IMR-90 (cell line): Measurements from ENCODE around the gene DYNLL2. TPM values are rescaled to one million over a fixed set of nuclear protein-coding genes. Genes with fewer than 3 reads are reported as not detected.

ENCODE experiments used
- ATAC-seq: fragments of 200-7000 bp; cut with Tn5 transposase; 2 replicates; pipeline ENCODE4 v1.9.1; 2020; ENCODE audit warnings: low read depth, mild to moderate bottlenecking, moderate library complexity
- BruUV-seq: library from RNA; stranded (reverse); fragments of 400-500 nt; replicated peaks from 2 replicates; lab custom pipeline; 2021; lab: Mats Ljungman, UMichigan
- CTCF ChIA-PET: fragments of 300-600 bp; formaldehyde crosslinking; extraction: SDS; loops from one replicate; lab custom pipeline; 2021; ENCODE audit warnings: antibody characterized with exemption; lab: Yijun Ruan, JAX
- POLR2A ChIA-PET: fragments of 300-600 bp; sonication (Branson Sonifier 250); formaldehyde crosslinking; loops from one replicate; lab custom pipeline; 2022; ENCODE audit warnings: antibody characterized with exemption; ENCODE audit not compliant: unreplicated experiment; lab: Charles Lee
- DNase-seq: peaks from one replicate; pipeline ENCODE4 v3.0.0; 2013
- H2AFZ ChIP-seq: replicated peaks from 2 replicates; pipeline ENCODE3; 2013; ENCODE audit warnings: low read length, mild to moderate bottlenecking; ENCODE audit not compliant: poor library complexity
- H2AK5ac ChIP-seq: 2 replicates; pipeline ENCODE4 v1.6.1; 2013; ENCODE audit warnings: low read depth, low read length, inconsistent platforms
- H2AK9ac ChIP-seq: replicated peaks from 2 replicates; pipeline ENCODE3; 2013; ENCODE audit warnings: mild to moderate bottlenecking, low read depth, low read length, moderate library complexity; ENCODE audit not compliant: poor library complexity
- H2BK120ac ChIP-seq: 2 replicates; pipeline ENCODE4 v1.6.1; 2013; ENCODE audit warnings: low read depth, low read length, inconsistent platforms
- H2BK15ac ChIP-seq: 3 replicates; pipeline ENCODE4 v1.6.1; 2013; ENCODE audit warnings: low read depth, low read length, inconsistent platforms
- H2BK20ac ChIP-seq: 2 replicates; pipeline ENCODE4 v1.6.1; 2013; ENCODE audit warnings: low read depth, mild to moderate bottlenecking, inconsistent platforms, low read length, moderate library complexity
- H2BK5ac ChIP-seq: 2 replicates; pipeline ENCODE4 v1.6.1; 2013; ENCODE audit warnings: mild to moderate bottlenecking, low read depth, low read length, inconsistent platforms; ENCODE audit not compliant: poor library complexity, severe bottlenecking
- H3K14ac ChIP-seq: replicated peaks from 2 replicates; pipeline ENCODE4 v1.6.1; 2013; ENCODE audit warnings: low read depth, low read length, inconsistent platforms
- H3K18ac ChIP-seq: 2 replicates; pipeline ENCODE4 v1.6.1; 2013; ENCODE audit warnings: low read depth, low read length, control low read depth
- H3K23ac ChIP-seq: 2 replicates; pipeline ENCODE4 v1.6.1; 2013; ENCODE audit warnings: low read depth, low read length, inconsistent platforms
- H3K27ac ChIP-seq: 2 replicates; pipeline ENCODE4 v1.5.1; 2013; ENCODE audit warnings: mild to moderate bottlenecking, control low read depth, low read length; ENCODE audit not compliant: insufficient read depth
- H3K27me3 ChIP-seq: 2 replicates; pipeline ENCODE4 v1.6.1; 2013; ENCODE audit warnings: low read length; ENCODE audit not compliant: control insufficient read depth, insufficient read depth
- H3K36me3 ChIP-seq: 2 replicates; pipeline ENCODE4 v1.6.1; 2013; ENCODE audit warnings: low read length, mixed read lengths; ENCODE audit not compliant: control insufficient read depth, insufficient read depth
- H3K4ac ChIP-seq: 2 replicates; pipeline ENCODE4 v1.6.1; 2013; ENCODE audit warnings: low read depth, low read length, inconsistent platforms
- H3K4me1 ChIP-seq: 2 replicates; pipeline ENCODE4 v1.6.1; 2013; ENCODE audit warnings: low read length, mixed read lengths; ENCODE audit not compliant: control insufficient read depth, insufficient read depth
- H3K4me2 ChIP-seq: 2 replicates; pipeline ENCODE4 v1.6.1; 2013; ENCODE audit warnings: low read depth, mild to moderate bottlenecking, control low read depth, low read length, moderate library complexity
- H3K4me3 ChIP-seq: 2 replicates; pipeline ENCODE4 v1.5.1; 2013; ENCODE audit warnings: low read depth, mild to moderate bottlenecking, control low read depth, low read length, moderate library complexity; ENCODE audit not compliant: insufficient read depth
- H3K56ac ChIP-seq: 2 replicates; pipeline ENCODE4 v1.6.1; 2013; ENCODE audit warnings: low read length, inconsistent platforms; ENCODE audit not compliant: insufficient read depth; ENCODE audit errors: extremely low read depth
- H3K79me1 ChIP-seq, 2 experiments: 2 replicates each; pipeline ENCODE4 v1.6.1; 2013; ENCODE audit warnings: low read length in 2 of 2, inconsistent platforms in 1 of 2, low read depth in 1 of 2
- H3K9ac ChIP-seq: 2 replicates; pipeline ENCODE4 v1.6.1; 2013; ENCODE audit warnings: low read depth, low read length, control low read depth
- H3K9me1 ChIP-seq: 2 replicates; pipeline ENCODE4 v1.6.1; 2013; ENCODE audit warnings: low read length, inconsistent platforms; ENCODE audit not compliant: insufficient read depth
- H3K9me3 ChIP-seq: 2 replicates; pipeline ENCODE4 v1.6.1; 2013; ENCODE audit warnings: low read length; ENCODE audit not compliant: control insufficient read depth, insufficient read depth
- H4K20me1 ChIP-seq: 2 replicates; pipeline ENCODE4 v1.6.1; 2013; ENCODE audit warnings: low read length, inconsistent platforms; ENCODE audit not compliant: insufficient read depth
- H4K5ac ChIP-seq: 2 replicates; pipeline ENCODE4 v1.6.1; 2013; ENCODE audit warnings: mild to moderate bottlenecking, low read depth, low read length, control low read depth
- H4K8ac ChIP-seq, 2 experiments: 2 replicates each; pipeline ENCODE4 v1.6.1; 2013; ENCODE audit warnings: low read depth in 2 of 2, low read length in 2 of 2, control low read depth in 1 of 2, inconsistent platforms in 1 of 2
- H4K91ac ChIP-seq: 2 replicates; pipeline ENCODE4 v1.6.1; 2013; ENCODE audit warnings: low read depth, low read length, inconsistent platforms; ENCODE audit not compliant: insufficient read depth
- BHLHE40 ChIP-seq: fragments of 150-350 bp; IDR thresholded peaks from 2 replicates; pipeline ENCODE4 v1.6.1; 2016; ENCODE audit warnings: mild to moderate bottlenecking, low read depth, low read length
- CEBPB ChIP-seq: IDR thresholded peaks from 2 replicates; pipeline ENCODE4 v1.6.1; 2012; ENCODE audit warnings: low read depth, low read length, improper control_type of control experiment
- CHD1 ChIP-seq: IDR thresholded peaks from 2 replicates; pipeline ENCODE4 v1.6.1; 2012; ENCODE audit warnings: low read depth, low read length, improper control_type of control experiment
- CTCF ChIP-seq: conservative IDR thresholded peaks from 2 replicates; pipeline ENCODE4 v1.5.1; 2012; ENCODE audit warnings: mild to moderate bottlenecking, low read depth, low read length, improper control_type of control experiment
- ELK1 ChIP-seq: fragments of 150-350 bp; IDR thresholded peaks from 2 replicates; pipeline ENCODE4 v1.6.1; 2016; ENCODE audit warnings: low read depth, mild to moderate bottlenecking, low read length, moderate library complexity, borderline replicate concordance
- FOS ChIP-seq: fragments of 150-350 bp; IDR thresholded peaks from 2 replicates; pipeline ENCODE4 v1.6.1; 2016; ENCODE audit warnings: low read depth, low read length
- MAFK ChIP-seq: IDR thresholded peaks from 2 replicates; pipeline ENCODE4 v1.6.1; 2012; ENCODE audit warnings: low read depth, low read length, improper control_type of control experiment
- MAZ ChIP-seq: IDR thresholded peaks from 2 replicates; pipeline ENCODE4 v1.6.1; 2012; ENCODE audit warnings: low read depth, mild to moderate bottlenecking, low read length, improper control_type of control experiment, moderate library complexity, borderline replicate concordance
- MXI1 ChIP-seq: IDR thresholded peaks from 2 replicates; pipeline ENCODE4 v1.6.1; 2012; ENCODE audit warnings: low read depth, mild to moderate bottlenecking, low read length, moderate library complexity, borderline replicate concordance
- NFE2L2 ChIP-seq: fragments of 150-350 bp; IDR thresholded peaks from 2 replicates; pipeline ENCODE4 v1.6.1; 2016; ENCODE audit warnings: low read depth, mild to moderate bottlenecking, low read length
- POLR2A ChIP-seq: IDR thresholded peaks from 2 replicates; pipeline ENCODE4 v1.6.1; 2012; ENCODE audit warnings: mild to moderate bottlenecking, low read depth, low read length
- RAD21 ChIP-seq: IDR thresholded peaks from 2 replicates; pipeline ENCODE4 v1.6.1; 2012; ENCODE audit warnings: low read length, improper control_type of control experiment
- RCOR1 ChIP-seq: IDR thresholded peaks from 2 replicates; pipeline ENCODE4 v1.6.1; 2012; ENCODE audit warnings: mild to moderate bottlenecking, low read length, improper control_type of control experiment; ENCODE audit not compliant: insufficient replicate concordance
- RFX5 ChIP-seq: IDR thresholded peaks from 2 replicates; pipeline ENCODE4 v1.8.0; 2012; ENCODE audit warnings: low read depth, mild to moderate bottlenecking, low read length, moderate library complexity
- SMC3 ChIP-seq: fragments of 150-350 bp; IDR thresholded peaks from 2 replicates; pipeline ENCODE4 v1.6.1; 2016; ENCODE audit warnings: low read depth, mild to moderate bottlenecking, antibody characterized with exemption, low read length, moderate library complexity
- USF2 ChIP-seq: fragments of 150-350 bp; IDR thresholded peaks from 2 replicates; pipeline ENCODE4 v1.6.1; 2017; ENCODE audit warnings: mild to moderate bottlenecking, antibody characterized with exemption, low read length, low read depth
- WGBS, 2 experiments: methylation state at CpG; one replicate each; pipeline versions ENCODE4 v1.1.5 to v1.1.7; 2013; ENCODE audit warnings: missing lambda C conversion rate in 2 of 2; ENCODE audit not compliant: insufficient read length in 1 of 2; ENCODE audit errors: extremely low coverage in 2 of 2; 5-methylcytosine and 5-hydroxymethylcytosine counted together
- dilution Hi-C: fragments of 300-500 bp; cut with HindIII; formaldehyde crosslinking; loops from one replicate; pipeline ENCODE4 v1.14.3; 2018; ENCODE audit warnings: low sequenced_read_pairs; ENCODE audit not compliant: unreplicated experiment
- in situ Hi-C: fragments of 300-500 bp; cut with MboI; formaldehyde crosslinking; loops from 3 replicates; pipeline ENCODE4 v1.14.3; 2019; ENCODE audit warnings: low sequenced_read_pairs, inconsistent platforms, mixed read lengths
- intact Hi-C: fragments of 100-400 bp; cut with micrococcal nuclease; formaldehyde crosslinking; loops from 2 replicates; pipeline ENCODE4 v1.10.0; 2022
- polyA plus RNA-seq, 3 experiments: library from polyadenylated mRNA; depleted of rRNA; stranded (reverse); fragments of >200 nt; gene quantifications; 2 replicates each; pipeline ENCODE4 v1.2.3, GENCODE V29; 2012; ENCODE audit warnings: low replicate concordance in 1 of 3
- total RNA-seq: library from RNA; depleted of rRNA; stranded (reverse); fragments of >200 nt; gene quantifications from 2 replicates; pipeline ENCODE4 v1.2.3, GENCODE V29; 2012

The DYNLL2 gene
- total and polyA plus RNA-seq, 2 of the 4 experiments (the other 2 are of a cell fraction), result 9.1 to 14.2 TPM

- no peak overlapping the region for H3K23ac ChIP-seq
- no peak overlapping the region for H2BK20ac ChIP-seq
- H3K56ac ChIP-seq, result no peak overlapping the region
- H2BK120ac ChIP-seq, result no peak overlapping the region
- H3K9ac ChIP-seq, result no peak overlapping the region
- H3K9me1 ChIP-seq, result peaks cover 15% of the 10 kb centered on the region; the same call in 1 of the 2 replicates
- H3K18ac ChIP-seq, result no peak overlapping the region
- H3K4me3 ChIP-seq, result no peak overlapping the region
- no CpG with 5 or more reads among the region's 4 CpGs for WGBS, 2 experiments
- no TSS peak for BruUV-seq
- H4K91ac ChIP-seq, result no peak overlapping the region
- no peak overlapping the region for H3K14ac ChIP-seq
- no peaks in the 10 kb centered on the region for H3K27me3 ChIP-seq
- dilution Hi-C loops (no loop called here), intact Hi-C loops (no loop called here), in situ Hi-C loops (no loop called here)
- H2AK9ac ChIP-seq, result no peak overlapping the region
- DNase-seq (no peak), ATAC-seq (no peak; the same call in 1 of the 2 replicates)
- H2AFZ ChIP-seq, result no peak overlapping the region
- no peak overlapping the region for H2AK5ac ChIP-seq
- no peak overlapping the region for H3K4ac ChIP-seq
- CTCF ChIA-PET, result no interaction called here
- no peak overlapping the region for H3K27ac ChIP-seq
- H3K9me3 ChIP-seq, result no peaks in the 10 kb centered on the region
- peaks cover 49% of the 10 kb centered on the region for H4K20me1 ChIP-seq
- H4K8ac ChIP-seq, result no peak overlapping the region
- H4K5ac ChIP-seq, result no peak overlapping the region
- no peak for TF ChIP-seq BHLHE40
- TF ChIP-seq CHD1, result no peak
- no peak for TF ChIP-seq RCOR1
- no peak for TF ChIP-seq USF2
- TF ChIP-seq MAZ, result no peak
- no peak for TF ChIP-seq RAD21
- no peak for TF ChIP-seq MXI1
- TF ChIP-seq RFX5, result no peak
- no peak for TF ChIP-seq POLR2A
- TF ChIP-seq MAFK, result no peak
- TF ChIP-seq CTCF, result no peak
- TF ChIP-seq FOS, result no peak
- no peak for TF ChIP-seq ELK1
- no peak for TF ChIP-seq SMC3
- no peak for TF ChIP-seq NFE2L2
- TF ChIP-seq CEBPB, result no peak
- H3K36me3 ChIP-seq, result peaks cover 49% of the 10 kb centered on the region
- H2BK15ac ChIP-seq, result no peak overlapping the region
- H2BK5ac ChIP-seq, result no peak overlapping the region
- H3K4me2 ChIP-seq, result no peak overlapping the region
- peaks cover 19 to 63% of the 10 kb centered on the region in 2 experiments for H3K79me1 ChIP-seq
- POLR2A ChIA-PET, result no interaction called here
- no peaks in the 10 kb centered on the region; the same call in 1 of the 2 replicates for H3K4me1 ChIP-seq
Observed at GRCh38 chr17:58092101-58092796, 9.0 kb downstream of the DYNLL2 start.
